ENCODE data around the gene TLE6.
A peak's percentile ranks its signal among the peaks of the same experiment; 100 is the strongest.
"Not testable (repeated sequence)": the region's sequence is repeated elsewhere in the genome, so short reads cannot be mapped to it uniquely, and the experiment has no call there.

TLE6 gene

DNA sequence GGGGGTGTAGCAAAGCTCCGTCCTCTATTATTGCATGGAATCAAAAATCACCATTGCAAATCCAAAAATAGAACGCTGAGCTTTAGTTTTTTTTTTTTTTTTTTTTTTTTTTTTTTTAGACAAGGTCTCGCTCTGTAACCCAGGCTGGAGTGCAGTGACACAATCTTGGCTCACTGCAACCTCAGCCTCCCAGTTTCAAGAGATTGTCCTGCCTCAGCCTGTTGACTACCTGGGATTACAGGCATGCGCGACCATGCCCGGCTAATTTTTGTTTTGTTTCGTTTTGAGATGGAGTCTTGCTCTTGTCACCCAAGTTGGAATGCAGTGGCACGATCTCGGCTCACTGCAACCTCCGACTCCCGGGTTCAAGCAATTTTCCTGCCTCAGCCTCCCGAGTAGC, 17.2 kb upstream of the TLE6 start:
- ChIA-PET CTCF (interaction anchor here (0.8 to 3.9 kb wide), 6 partner anchors 8 to 147 kb away, joined by 3 to 48 read pairs (median 14); partner anchors contain the start of gene TLE6), POLR2A (interaction anchor here (1.9 kb wide), 1 partner anchor 10 kb away, joined by 4 read pairs; no protein-coding TSS in a partner anchor)
- no peak for DNase-seq (ENCODE audit: low read depth, low spot score)
- H3K4me3 ChIP-seq (ENCODE audit: low read depth, low read length), result no peak overlapping the region
- no peak for TF ChIP-seq CTCF (IDR thresholded peaks at IDR 0.05; ENCODE audit: insufficient read depth, low read length, missing control alignments)

DNA sequence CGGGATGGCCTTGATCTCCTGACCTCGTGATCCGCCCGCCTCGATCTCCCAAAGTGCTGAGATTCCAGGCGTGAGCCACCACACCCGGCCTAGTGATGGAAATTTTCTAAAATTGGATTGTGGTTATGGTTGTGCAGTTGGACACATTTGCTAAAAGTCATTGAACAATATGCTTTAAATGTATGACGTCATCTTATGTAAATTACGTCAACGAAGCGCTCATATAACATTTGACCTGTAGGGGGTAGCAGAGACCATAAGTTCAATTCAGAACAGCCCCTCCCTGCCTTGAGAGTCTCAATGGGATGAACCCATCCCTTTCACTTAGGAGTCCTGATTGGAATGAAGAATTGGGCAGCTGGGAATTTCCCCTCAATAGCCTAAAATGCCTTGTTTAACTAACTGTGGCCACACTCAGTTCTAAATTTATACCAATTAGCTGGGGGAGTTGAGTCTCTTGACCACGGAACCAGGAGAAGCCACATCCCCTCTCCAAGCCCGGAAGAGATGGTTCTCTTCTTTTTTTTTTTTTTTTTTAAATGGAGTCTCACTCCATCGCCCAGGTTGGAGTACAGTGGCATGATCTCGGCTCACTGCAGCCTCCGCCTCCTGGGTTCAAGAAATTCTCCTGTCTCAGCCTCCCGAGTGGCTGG, 15.2 kb upstream of the TLE6 start:
- POLR2A ChIA-PET, result interaction anchor here (1.0 kb wide), 1 partner anchor 12 kb away, joined by 4 read pairs; no protein-coding TSS in a partner anchor
- no peak for DNase-seq (ENCODE audit: low read depth, low spot score)
- H3K4me3 ChIP-seq (ENCODE audit: low read depth, low read length), result peak overlapping the region; percentile 12; the same call in 1 of the 2 replicates
- CTCF ChIA-PET, result interaction anchor here (0.7 to 3.9 kb wide), 27 partner anchors 10 to 510 kb away, joined by 3 to 48 read pairs (median 4); partner anchors contain the start of genes CELF5, GADD45B and TLE6
- TF ChIP-seq CTCF (IDR thresholded peaks at IDR 0.05; ENCODE audit: insufficient read depth, low read length, missing control alignments), result peak; percentile 43

- no peak for TF ChIP-seq CTCF (IDR thresholded peaks at IDR 0.05; ENCODE audit: insufficient read depth, low read length, missing control alignments)
- ChIA-PET POLR2A (no interaction called here), CTCF (interaction anchor here (0.6 to 3.9 kb wide), 22 partner anchors 11 to 510 kb away, joined by 3 to 48 read pairs (median 4); partner anchors contain the start of genes CELF5 and TLE6)
- no peak overlapping the region for H3K4me3 ChIP-seq (ENCODE audit: low read depth, low read length)
- DNase-seq (ENCODE audit: low read depth, low spot score), result no peak
Measured at GRCh38 chr19:2963122-2963521, 14.2 kb upstream of the TLE6 start.

- CTCF ChIA-PET, result interaction anchor here (1.1 to 3.9 kb wide), 9 partner anchors 12 to 466 kb away, joined by 3 to 48 read pairs (median 5); partner anchors contain the start of gene TLE6
- POLR2A ChIA-PET; H3K4me3 ChIP-seq (ENCODE audit: low read depth, low read length); DNase-seq (ENCODE audit: low read depth, low spot score): not testable (repeated sequence)
Measured at GRCh38 chr19:2963631-2964030, 13.7 kb upstream of the TLE6 start.

DNA sequence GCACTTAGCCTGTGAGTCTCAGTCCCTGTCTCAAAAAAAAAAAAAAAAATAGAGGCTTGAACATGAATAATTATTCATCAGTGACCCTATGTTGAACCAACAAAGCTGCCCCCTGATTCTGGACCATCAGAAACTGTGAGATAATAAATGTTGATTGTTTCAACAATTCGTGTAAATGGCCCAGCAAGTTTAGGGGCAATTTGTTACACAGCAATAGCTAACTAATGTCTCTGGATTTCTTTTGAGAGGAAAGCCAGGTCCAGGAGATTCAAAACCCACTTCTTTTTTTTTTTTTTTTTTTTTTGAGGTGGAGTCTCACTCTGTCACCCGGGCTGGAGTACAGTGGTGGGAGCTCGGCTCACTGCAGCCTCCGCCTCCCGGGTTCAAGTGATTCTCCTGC, 12.5 kb upstream of the TLE6 start:
- no peak for DNase-seq (ENCODE audit: low read depth, low spot score)
- POLR2A ChIA-PET, result interaction anchor here (1.3 kb wide), 1 partner anchor 14 kb away, joined by 5 read pairs; no protein-coding TSS in a partner anchor
- H3K4me3 ChIP-seq (ENCODE audit: low read depth, low read length), result no peak overlapping the region
- TF ChIP-seq CTCF (IDR thresholded peaks at IDR 0.05; ENCODE audit: insufficient read depth, low read length, missing control alignments), result no peak
- CTCF ChIA-PET, result interaction anchor here (0.8 to 1.8 kb wide), 10 partner anchors 11 to 338 kb away, joined by 3 to 6 read pairs (median 3); no protein-coding TSS in a partner anchor

GRCh38 chr19:2967972-2968371, 9.4 kb upstream of the TLE6 start:
- POLR2A ChIA-PET, result no interaction called here
- CTCF ChIA-PET, result interaction anchor here (1.0 to 2.1 kb wide), 6 partner anchors 10 to 178 kb away, joined by 3 to 6 read pairs (median 4); no protein-coding TSS in a partner anchor
- no peak for TF ChIP-seq CTCF (IDR thresholded peaks at IDR 0.05; ENCODE audit: insufficient read depth, low read length, missing control alignments)
- H3K4me3 ChIP-seq (ENCODE audit: low read depth, low read length), result no peak overlapping the region
- no peak for DNase-seq (ENCODE audit: low read depth, low spot score)

All from AG04449 (cell line).